K562 (cell line): ENCODE results near the gene MRPS26. TPM values are rescaled to one million over a fixed set of nuclear protein-coding genes. Genes with fewer than 3 reads are reported as not detected.

Experiments used
- EGR1 ChIP-seq: fragments of 450-650 bp; conservative IDR thresholded peaks from 2 replicates; pipeline ENCODE4 v1.6.1; 2017; ENCODE audit warnings: mild to moderate bottlenecking
- ELF1 ChIP-seq: fragments of 200-800 bp; sonication (Bioruptor generic); IDR thresholded peaks from 2 replicates; pipeline ENCODE4 v1.6.1; 2016; ENCODE audit warnings: missing genetic modification characterization, missing compliant biosample characterization
- FOSL1 ChIP-seq: fragments of 200-800 bp; sonication (Bioruptor generic); conservative IDR thresholded peaks from 2 replicates; pipeline ENCODE4 v1.6.1; 2016; ENCODE audit warnings: missing genetic modification characterization, missing compliant biosample characterization
- FOXA3 ChIP-seq, 2 experiments: fragments of 450-650 bp in 1 of 2; sonication (generic) in 1 of 2; formaldehyde crosslinking; IDR thresholded peaks in 1 of 2; conservative IDR thresholded peaks in 1 of 2; 2 replicates each; pipeline versions ENCODE4 v1.4.0 to v1.8.0; 2020 to 2022; ENCODE audit warnings: mild to moderate bottlenecking in 2 of 2, missing genetic modification reagents in 1 of 2
- GABPB1 ChIP-seq: sonication (generic); formaldehyde crosslinking; IDR thresholded peaks from 2 replicates; pipeline ENCODE4 v1.8.0; 2022; ENCODE audit warnings: mild to moderate bottlenecking, missing genetic modification reagents
- KAT8 ChIP-seq: fragments of 450-650 bp; IDR thresholded peaks from 2 replicates; pipeline ENCODE4 v1.6.1; 2016; ENCODE audit warnings: low read depth, mild to moderate bottlenecking
- NONO ChIP-seq, 2 experiments: fragments of 200-400 bp in 1 of 2; fragments of 450-650 bp in 1 of 2; formaldehyde crosslinking in 1 of 2; IDR thresholded peaks; 2 replicates each; pipeline ENCODE4 v1.6.1; 2017; ENCODE audit warnings: low read depth in 2 of 2, mild to moderate bottlenecking in 2 of 2, moderate library complexity in 2 of 2, low read length in 1 of 2
- NRF1 ChIP-seq, 2 experiments: fragments of 450-650 bp; IDR thresholded peaks in 1 of 2; conservative IDR thresholded peaks in 1 of 2; 2 replicates each; pipeline ENCODE4 v1.6.1; 2014; ENCODE audit warnings: mild to moderate bottlenecking in 2 of 2
- PBX2 ChIP-seq, 2 experiments: IDR thresholded peaks in 1 of 2; conservative IDR thresholded peaks in 1 of 2; 2 replicates each; pipeline ENCODE4 v1.6.1; 2016; ENCODE audit warnings: low read depth in 2 of 2, mild to moderate bottlenecking in 1 of 2, missing compliant biosample characterization in 1 of 2, missing genetic modification characterization in 1 of 2, moderate library complexity in 1 of 2
- PCBP1 ChIP-seq: fragments of 200-400 bp; formaldehyde crosslinking; IDR thresholded peaks from 2 replicates; pipeline ENCODE4 v1.6.1; 2018; ENCODE audit warnings: mild to moderate bottlenecking, low read depth, low read length; ENCODE audit not compliant: poor library complexity, severe bottlenecking
- RBM34 ChIP-seq: fragments of 200-400 bp; formaldehyde crosslinking; IDR thresholded peaks from 2 replicates; pipeline ENCODE4 v1.6.1; 2018; ENCODE audit warnings: low read length, borderline replicate concordance; ENCODE audit not compliant: insufficient read depth
- TAF1 ChIP-seq: IDR thresholded peaks from 2 replicates; pipeline ENCODE4 v1.6.1; 2011; ENCODE audit warnings: mild to moderate bottlenecking, low read length, moderate library complexity; ENCODE audit not compliant: insufficient read depth, control insufficient read depth, severe bottlenecking; ENCODE audit errors: extremely low read depth
- ZBTB26 ChIP-seq: fragments of 450-650 bp; formaldehyde crosslinking; IDR thresholded peaks from 2 replicates; pipeline ENCODE4 v1.4.0; 2022; ENCODE audit warnings: missing genetic modification characterization
- polyA plus RNA-seq, 8 experiments: library from polyadenylated mRNA; depleted of rRNA in 4 of 8; stranded (reverse) in 5 of 8; unstranded in 3 of 8; fragments of >200 nt; fragmentation: Nextera tagmentation in 2 of 8; fragmentation: Illumina TruSeq in 1 of 8; extraction: Ambion mirVana in 2 of 8; extraction: Trizol in 1 of 8; gene quantifications; 2 replicates each; pipeline versions ENCODE4 v1.2.1 to v1.2.3, GENCODE V29; 2011 to 2014; ENCODE audit warnings: inconsistent platforms in 1 of 8, missing spikeins in 1 of 8
- total RNA-seq, 7 experiments: library from RNA; depleted of rRNA in 6 of 7; stranded (reverse); fragments of >200 nt in 6 of 7; fragmentation: Illumina TruSeq in 2 of 7; extraction: Trizol in 2 of 7; gene quantifications; 2 replicates each; pipeline versions ENCODE4 v1.2.1 to v1.2.3, GENCODE V29; 2011 to 2021; ENCODE audit warnings: low replicate concordance in 1 of 7
- TF ChIP-seq, protein P1 (sequence below): sonication (generic); formaldehyde crosslinking; IDR thresholded peaks from 2 replicates; pipeline ENCODE4 v1.8.0; 2022; ENCODE audit warnings: mild to moderate bottlenecking, missing genetic modification reagents

The MRPS26 gene
- total and polyA plus RNA-seq, 9 of the 15 experiments (the other 6 are each of a cell fraction or from before 2014, with no cell fraction given): 2.7 to 70.5 (median 28.8) TPM

GRCh38 chr20:3045816-3046676 lies at the start of gene MRPS26 (continued):
- TF ChIP-seq FOXA3 (CRISPR knock-in tag; conservative IDR thresholded peaks at IDR 0.05 in 1 of 2, IDR thresholded peaks at IDR 0.05 in 1 of 2): peak in 1 of 2 experiments; percentile 79; a peak in 2 of 4 replicates
- peak; percentile 56 to 63 for TF ChIP-seq NRF1 (conservative IDR thresholded peaks at IDR 0.05 in 1 of 2, IDR thresholded peaks at IDR 0.05 in 1 of 2)
- peak; percentile 45 for TF ChIP-seq TAF1
- TF ChIP-seq ZBTB26 (CRISPR knock-in tag): no peak
- TF ChIP-seq NONO (IDR thresholded peaks at IDR 0.05; ENCODE audit: low read depth in 2 of 2, low read length in 1 of 2): peak; percentile 15 to 51; a peak in 1 of 4 replicates
- TF ChIP-seq, protein P1, sequence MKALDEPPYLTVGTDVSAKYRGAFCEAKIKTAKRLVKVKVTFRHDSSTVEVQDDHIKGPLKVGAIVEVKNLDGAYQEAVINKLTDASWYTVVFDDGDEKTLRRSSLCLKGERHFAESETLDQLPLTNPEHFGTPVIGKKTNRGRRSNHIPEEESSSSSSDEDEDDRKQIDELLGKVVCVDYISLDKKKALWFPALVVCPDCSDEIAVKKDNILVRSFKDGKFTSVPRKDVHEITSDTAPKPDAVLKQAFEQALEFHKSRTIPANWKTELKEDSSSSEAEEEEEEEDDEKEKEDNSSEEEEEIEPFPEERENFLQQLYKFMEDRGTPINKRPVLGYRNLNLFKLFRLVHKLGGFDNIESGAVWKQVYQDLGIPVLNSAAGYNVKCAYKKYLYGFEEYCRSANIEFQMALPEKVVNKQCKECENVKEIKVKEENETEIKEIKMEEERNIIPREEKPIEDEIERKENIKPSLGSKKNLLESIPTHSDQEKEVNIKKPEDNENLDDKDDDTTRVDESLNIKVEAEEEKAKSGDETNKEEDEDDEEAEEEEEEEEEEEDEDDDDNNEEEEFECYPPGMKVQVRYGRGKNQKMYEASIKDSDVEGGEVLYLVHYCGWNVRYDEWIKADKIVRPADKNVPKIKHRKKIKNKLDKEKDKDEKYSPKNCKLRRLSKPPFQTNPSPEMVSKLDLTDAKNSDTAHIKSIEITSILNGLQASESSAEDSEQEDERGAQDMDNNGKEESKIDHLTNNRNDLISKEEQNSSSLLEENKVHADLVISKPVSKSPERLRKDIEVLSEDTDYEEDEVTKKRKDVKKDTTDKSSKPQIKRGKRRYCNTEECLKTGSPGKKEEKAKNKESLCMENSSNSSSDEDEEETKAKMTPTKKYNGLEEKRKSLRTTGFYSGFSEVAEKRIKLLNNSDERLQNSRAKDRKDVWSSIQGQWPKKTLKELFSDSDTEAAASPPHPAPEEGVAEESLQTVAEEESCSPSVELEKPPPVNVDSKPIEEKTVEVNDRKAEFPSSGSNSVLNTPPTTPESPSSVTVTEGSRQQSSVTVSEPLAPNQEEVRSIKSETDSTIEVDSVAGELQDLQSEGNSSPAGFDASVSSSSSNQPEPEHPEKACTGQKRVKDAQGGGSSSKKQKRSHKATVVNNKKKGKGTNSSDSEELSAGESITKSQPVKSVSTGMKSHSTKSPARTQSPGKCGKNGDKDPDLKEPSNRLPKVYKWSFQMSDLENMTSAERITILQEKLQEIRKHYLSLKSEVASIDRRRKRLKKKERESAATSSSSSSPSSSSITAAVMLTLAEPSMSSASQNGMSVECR (CRISPR knock-in tag): peak; percentile 96; the same call in 1 of the 2 replicates
- peak; percentile 95 for TF ChIP-seq GABPB1 (CRISPR knock-in tag)
- TF ChIP-seq PCBP1: peak; percentile 76
- 0 out of 2 replicates have a peak, but pooled peaks have one; percentile 23 for TF ChIP-seq RBM34
- peak; percentile 87 for TF ChIP-seq ELF1 (tag)
- TF ChIP-seq KAT8: no peak
- peak; percentile 64 for TF ChIP-seq EGR1
- TF ChIP-seq PBX2 (CRISPR knock-in tag; IDR thresholded peaks at IDR 0.05; ENCODE audit: low read depth): peak; percentile 40; the same call in 1 of the 2 replicates
- no peak for TF ChIP-seq PBX2 (tag; conservative IDR thresholded peaks at IDR 0.05; ENCODE audit: low read depth)
- TF ChIP-seq FOSL1 (tag): no peak
